ENCODE data around the gene ARHGAP5. TPM values are rescaled to one million over a fixed set of nuclear protein-coding genes. Genes with fewer than 3 reads are reported as not detected.

Gene ARHGAP5
- total RNA-seq, 1 donor from 2014 or later, result 140 TPM

DNA sequence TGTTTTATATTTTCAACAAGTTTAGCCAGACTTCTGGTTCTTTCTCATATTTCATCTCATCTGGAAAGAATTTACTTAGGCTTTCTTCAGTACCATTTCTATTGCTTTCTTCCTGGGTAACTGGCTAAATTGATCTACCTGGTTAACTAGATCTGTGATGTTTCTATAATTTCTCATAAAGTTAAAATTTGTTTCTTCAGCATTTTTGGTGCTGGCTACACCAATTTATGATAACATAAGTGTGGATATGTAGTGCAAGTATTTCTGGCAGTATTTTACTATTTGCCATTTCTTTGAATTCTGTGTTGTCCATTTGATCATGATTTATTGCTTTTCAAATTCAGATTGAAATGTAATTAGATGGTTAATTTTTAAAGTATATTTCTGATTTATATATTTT, 25.9 kb downstream of the ARHGAP5 start:
- Histone ChIP-seq H3K79me2 (ENCODE audit: insufficient read depth, low read length) (peaks cover 96% of the 10 kb centered on the region), H4K20me1 (ENCODE audit: insufficient read depth, low read length) (peaks cover 45% of the 10 kb centered on the region), H3K36me3 (ENCODE audit: insufficient read depth, low read length) (peaks cover 7% of the 10 kb centered on the region), H3K4me2 (ENCODE audit: low read length) (no peak overlapping the region), H3K27ac (ENCODE audit: low read depth, low read length) (no peak overlapping the region), H3K4me3 (ENCODE audit: insufficient read depth, low read depth, low read length) (no peak overlapping the region), H3K9me3 (ENCODE audit: insufficient read depth, low read depth, low read length) (no peaks in the 10 kb centered on the region), H2AFZ (ENCODE audit: low read depth, low read length) (no peak overlapping the region), H3K9ac (ENCODE audit: low read length) (no peak overlapping the region), H3K4me1 (ENCODE audit: insufficient read depth, low read length) (no peaks in the 10 kb centered on the region), H3K27me3 (ENCODE audit: insufficient read depth, low read length) (no peaks in the 10 kb centered on the region)
- Mint-ChIP-seq H3K9me3 (ENCODE audit: unreplicated experiment) (no peaks in the 10 kb centered on the region), H3K27ac (ENCODE audit: unreplicated experiment) (no peak overlapping the region), H3K4me1 (ENCODE audit: low read depth, unreplicated experiment) (peaks cover 9% of the 10 kb centered on the region), H3K27me3 (ENCODE audit: low read depth, unreplicated experiment) (no peaks in the 10 kb centered on the region), H3K36me3 (ENCODE audit: low read depth, unreplicated experiment) (peaks cover 2% of the 10 kb centered on the region), H3K4me3 (ENCODE audit: unreplicated experiment) (no peak overlapping the region)
- FAIRE-seq (no peak), DNase-seq (ENCODE audit: low read depth) (no peak)
- no peak for TF ChIP-seq EZH2 (IDR thresholded peaks at IDR 0.05; ENCODE audit: insufficient read depth, low read length)
- TF ChIP-seq, protein P1, sequence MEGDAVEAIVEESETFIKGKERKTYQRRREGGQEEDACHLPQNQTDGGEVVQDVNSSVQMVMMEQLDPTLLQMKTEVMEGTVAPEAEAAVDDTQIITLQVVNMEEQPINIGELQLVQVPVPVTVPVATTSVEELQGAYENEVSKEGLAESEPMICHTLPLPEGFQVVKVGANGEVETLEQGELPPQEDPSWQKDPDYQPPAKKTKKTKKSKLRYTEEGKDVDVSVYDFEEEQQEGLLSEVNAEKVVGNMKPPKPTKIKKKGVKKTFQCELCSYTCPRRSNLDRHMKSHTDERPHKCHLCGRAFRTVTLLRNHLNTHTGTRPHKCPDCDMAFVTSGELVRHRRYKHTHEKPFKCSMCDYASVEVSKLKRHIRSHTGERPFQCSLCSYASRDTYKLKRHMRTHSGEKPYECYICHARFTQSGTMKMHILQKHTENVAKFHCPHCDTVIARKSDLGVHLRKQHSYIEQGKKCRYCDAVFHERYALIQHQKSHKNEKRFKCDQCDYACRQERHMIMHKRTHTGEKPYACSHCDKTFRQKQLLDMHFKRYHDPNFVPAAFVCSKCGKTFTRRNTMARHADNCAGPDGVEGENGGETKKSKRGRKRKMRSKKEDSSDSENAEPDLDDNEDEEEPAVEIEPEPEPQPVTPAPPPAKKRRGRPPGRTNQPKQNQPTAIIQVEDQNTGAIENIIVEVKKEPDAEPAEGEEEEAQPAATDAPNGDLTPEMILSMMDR (IDR thresholded peaks at IDR 0.05; ENCODE audit: insufficient read depth, low read depth, low read length), result no peak

DNA sequence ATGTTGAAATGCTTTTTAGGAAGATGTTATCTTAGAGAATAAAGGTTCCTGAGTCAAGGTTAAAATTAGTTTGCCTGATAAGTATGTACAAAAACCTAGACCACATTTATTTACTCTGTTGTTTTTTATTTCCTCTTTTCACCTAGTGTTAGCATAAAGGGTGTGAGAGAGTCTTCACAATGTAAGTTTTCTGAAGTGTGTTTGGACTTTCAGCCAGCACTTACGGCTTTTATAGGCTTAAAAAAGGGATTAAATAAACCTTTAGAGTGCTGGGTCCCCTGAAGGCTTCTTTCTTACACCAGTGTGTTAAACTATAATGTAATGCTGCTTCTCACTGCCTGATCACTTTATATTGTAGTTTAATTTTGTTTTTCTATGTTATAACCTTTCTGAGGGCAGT, 27.2 kb downstream of the ARHGAP5 start:
- no peak overlapping the region for H3K4me3 Mint-ChIP-seq (ENCODE audit: unreplicated experiment)
- no peak for DNase-seq (ENCODE audit: low read depth)
- TF ChIP-seq, protein P1 (IDR thresholded peaks at IDR 0.05; ENCODE audit: insufficient read depth, low read depth, low read length), result no peak
- no peak for TF ChIP-seq EZH2 (IDR thresholded peaks at IDR 0.05; ENCODE audit: insufficient read depth, low read length)
- no peak overlapping the region for H3K27ac Mint-ChIP-seq (ENCODE audit: unreplicated experiment)
- Histone ChIP-seq H3K4me1 (ENCODE audit: insufficient read depth, low read length) (no peaks in the 10 kb centered on the region), H3K4me2 (ENCODE audit: low read length) (no peak overlapping the region), H3K27ac (ENCODE audit: low read depth, low read length) (no peak overlapping the region), H4K20me1 (ENCODE audit: insufficient read depth, low read length) (peaks cover 32% of the 10 kb centered on the region), H3K4me3 (ENCODE audit: insufficient read depth, low read depth, low read length) (no peak overlapping the region), H3K27me3 (ENCODE audit: insufficient read depth, low read length) (no peaks in the 10 kb centered on the region), H3K79me2 (ENCODE audit: insufficient read depth, low read length) (peaks cover 93% of the 10 kb centered on the region), H2AFZ (ENCODE audit: low read depth, low read length) (no peak overlapping the region), H3K9ac (ENCODE audit: low read length) (no peak overlapping the region), H3K36me3 (ENCODE audit: insufficient read depth, low read length) (peaks cover 7% of the 10 kb centered on the region), H3K9me3 (ENCODE audit: insufficient read depth, low read depth, low read length) (no peaks in the 10 kb centered on the region)
- FAIRE-seq, result no peak
- H3K4me1 Mint-ChIP-seq (ENCODE audit: low read depth, unreplicated experiment), result peaks cover 9% of the 10 kb centered on the region
- no peaks in the 10 kb centered on the region for H3K36me3 Mint-ChIP-seq (ENCODE audit: low read depth, unreplicated experiment)
- no peaks in the 10 kb centered on the region for H3K9me3 Mint-ChIP-seq (ENCODE audit: unreplicated experiment)
- H3K27me3 Mint-ChIP-seq (ENCODE audit: low read depth, unreplicated experiment), result no peaks in the 10 kb centered on the region

DNA sequence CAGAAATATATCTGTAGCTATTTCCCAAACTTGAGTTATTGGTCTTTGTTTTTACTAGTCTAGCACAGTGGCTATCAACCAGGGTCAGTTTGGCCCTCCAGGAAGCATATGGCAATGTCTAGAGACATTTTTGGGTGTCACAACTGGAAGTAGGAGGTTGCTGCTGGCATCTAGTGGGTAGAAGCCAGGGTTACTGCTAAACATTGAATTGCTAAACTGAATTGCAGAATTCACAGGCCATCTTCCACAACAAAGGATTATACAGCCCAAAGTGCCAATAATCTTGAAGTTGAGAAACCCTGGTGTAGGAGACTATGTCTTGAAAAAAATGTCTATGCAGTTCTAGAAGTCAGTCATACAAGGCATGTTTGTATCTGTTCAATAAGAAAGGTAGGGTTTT, 27.7 kb downstream of the ARHGAP5 start:
- H3K36me3 ChIP-seq (ENCODE audit: insufficient read depth, low read length), result peaks cover 7% of the 10 kb centered on the region
- H3K9me3 ChIP-seq (ENCODE audit: insufficient read depth, low read depth, low read length), result no peaks in the 10 kb centered on the region
- H3K27me3 ChIP-seq (ENCODE audit: insufficient read depth, low read length), result no peaks in the 10 kb centered on the region
- no peak overlapping the region for H3K9ac ChIP-seq (ENCODE audit: low read length)
- Mint-ChIP-seq H3K27ac (ENCODE audit: unreplicated experiment) (no peak overlapping the region), H3K9me3 (ENCODE audit: unreplicated experiment) (no peaks in the 10 kb centered on the region), H3K27me3 (ENCODE audit: low read depth, unreplicated experiment) (no peaks in the 10 kb centered on the region), H3K36me3 (ENCODE audit: low read depth, unreplicated experiment) (no peaks in the 10 kb centered on the region), H3K4me3 (ENCODE audit: unreplicated experiment) (no peak overlapping the region), H3K4me1 (ENCODE audit: low read depth, unreplicated experiment) (peaks cover 11% of the 10 kb centered on the region)
- H3K4me3 ChIP-seq (ENCODE audit: insufficient read depth, low read depth, low read length), result no peak overlapping the region
- no peak overlapping the region for H3K27ac ChIP-seq (ENCODE audit: low read depth, low read length)
- TF ChIP-seq, protein P1 (IDR thresholded peaks at IDR 0.05; ENCODE audit: insufficient read depth, low read depth, low read length), result no peak
- no peak for TF ChIP-seq EZH2 (IDR thresholded peaks at IDR 0.05; ENCODE audit: insufficient read depth, low read length)
- DNase-seq (ENCODE audit: low read depth), result no peak
- H3K79me2 ChIP-seq (ENCODE audit: insufficient read depth, low read length), result peaks cover 89% of the 10 kb centered on the region
- H3K4me1 ChIP-seq (ENCODE audit: insufficient read depth, low read length), result peaks cover 2% of the 10 kb centered on the region
- H2AFZ ChIP-seq (ENCODE audit: low read depth, low read length), result no peak overlapping the region
- peaks cover 32% of the 10 kb centered on the region for H4K20me1 ChIP-seq (ENCODE audit: insufficient read depth, low read length)
- no peak overlapping the region for H3K4me2 ChIP-seq (ENCODE audit: low read length)
- no peak for FAIRE-seq
